T-helper 1 cell treated with Interleukin-12 subunit alpha and Interleukin-12 subunit beta and Interleukin-4 antibody, amounts not matched to agents 30 μg/mL and 1 μg/mL, for 36 hours (primary cell): ENCODE results near the gene GNL1.
"Not testable (repeated sequence)": the region's sequence is repeated elsewhere in the genome, so short reads cannot be mapped to it uniquely, and the experiment has no call there.

Experiments used
- H3K27ac Mint-ChIP-seq: one replicate; pipeline ENCODE4 v1.8.0; 2021; ENCODE audit warnings: mild to moderate bottlenecking, mixed read lengths
- H3K27me3 Mint-ChIP-seq: one replicate; pipeline ENCODE4 v1.8.0; 2021; ENCODE audit warnings: low read depth, mixed read lengths
- H3K36me3 Mint-ChIP-seq: one replicate; pipeline ENCODE4 v1.8.0; 2021; ENCODE audit warnings: low read depth, mixed read lengths
- H3K4me1 Mint-ChIP-seq: one replicate; pipeline ENCODE4 v1.8.0; 2021; ENCODE audit warnings: low read depth, mixed read lengths
- H3K4me3 Mint-ChIP-seq: one replicate; pipeline ENCODE4 v1.8.0; 2021; ENCODE audit warnings: mild to moderate bottlenecking, moderate library complexity, mixed read lengths
- H3K9me3 Mint-ChIP-seq: one replicate; pipeline ENCODE4 v1.8.0; 2021; ENCODE audit warnings: mixed read lengths

Gene GNL1

GRCh38 chr6:30508890-30509736, 47.2 kb downstream of the GNL1 start:
- Mint-ChIP-seq H3K27ac (peak overlapping the region; percentile 85), H3K36me3 (no peaks in the 10 kb centered on the region), H3K9me3 (no peaks in the 10 kb centered on the region), H3K4me1 (peaks cover 44% of the 10 kb centered on the region), H3K4me3 (peak overlapping the region; percentile 53), H3K27me3 (no peaks in the 10 kb centered on the region)

GRCh38 chr6:30507849-30508827, 48.2 kb downstream of the GNL1 start:
- Mint-ChIP-seq H3K36me3 (no peaks in the 10 kb centered on the region), H3K4me1 (peaks cover 42% of the 10 kb centered on the region), H3K27ac (peak overlapping the region; percentile 85), H3K9me3 (no peaks in the 10 kb centered on the region), H3K27me3 (no peaks in the 10 kb centered on the region), H3K4me3 (no peak overlapping the region)

DNA sequence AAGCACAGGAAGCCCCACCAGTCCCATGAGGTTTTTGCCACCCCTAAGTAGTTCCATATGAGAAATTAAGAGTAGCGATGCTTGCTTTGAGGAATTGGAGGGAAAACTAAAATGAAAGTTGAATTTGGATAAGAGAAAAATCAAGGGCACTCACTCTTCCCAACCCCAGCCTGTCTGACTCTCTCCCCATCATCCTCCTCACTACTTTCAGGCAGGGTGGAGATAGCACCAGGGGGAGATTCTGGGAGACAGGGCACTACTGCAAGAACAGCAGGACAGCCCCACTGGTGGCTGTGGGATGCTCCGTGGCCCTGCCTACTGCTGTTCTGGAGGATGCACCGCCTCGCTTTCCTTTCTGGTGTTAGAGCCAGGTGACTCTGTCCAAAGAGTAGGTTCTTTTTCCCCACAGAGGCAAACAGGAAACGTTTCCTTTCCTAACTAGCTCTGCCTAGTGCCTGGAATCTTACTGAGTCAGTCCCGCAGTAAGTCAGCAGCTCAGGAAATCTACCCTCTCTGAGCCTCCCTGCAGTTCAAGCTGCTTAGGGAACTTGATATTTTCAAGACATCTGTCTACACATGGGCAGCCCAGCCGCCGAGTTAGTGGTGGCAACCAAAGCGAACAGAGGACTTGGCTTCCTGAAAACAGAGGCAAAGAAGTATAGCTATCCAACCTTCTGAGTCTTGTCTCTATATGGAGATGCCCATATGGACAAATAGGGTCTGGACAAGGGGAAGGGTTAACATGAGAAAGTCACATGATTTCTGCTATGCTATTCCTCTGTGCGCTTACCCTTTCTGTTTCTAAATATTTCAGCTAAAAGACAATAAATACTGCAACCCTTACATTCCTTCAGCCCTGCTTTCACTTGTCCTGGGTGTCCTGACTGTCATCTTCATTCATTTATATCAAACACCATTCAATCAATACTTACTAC, 55.6 kb downstream of the GNL1 start:
- Mint-ChIP-seq H3K27ac (peak overlapping the region; percentile 39), H3K4me3 (peak overlapping the region; percentile 46), H3K9me3 (no peaks in the 10 kb centered on the region), H3K36me3 (no peaks in the 10 kb centered on the region), H3K27me3 (no peaks in the 10 kb centered on the region), H3K4me1 (peaks cover 28% of the 10 kb centered on the region)

GRCh38 chr6:30498705-30499104, 57.6 kb downstream of the GNL1 start:
- not testable (repeated sequence) for H3K27ac Mint-ChIP-seq, H3K4me3 Mint-ChIP-seq, H3K27me3 Mint-ChIP-seq, H3K9me3 Mint-ChIP-seq, H3K36me3 Mint-ChIP-seq
- peaks cover 45% of the 10 kb centered on the region for H3K4me1 Mint-ChIP-seq

DNA sequence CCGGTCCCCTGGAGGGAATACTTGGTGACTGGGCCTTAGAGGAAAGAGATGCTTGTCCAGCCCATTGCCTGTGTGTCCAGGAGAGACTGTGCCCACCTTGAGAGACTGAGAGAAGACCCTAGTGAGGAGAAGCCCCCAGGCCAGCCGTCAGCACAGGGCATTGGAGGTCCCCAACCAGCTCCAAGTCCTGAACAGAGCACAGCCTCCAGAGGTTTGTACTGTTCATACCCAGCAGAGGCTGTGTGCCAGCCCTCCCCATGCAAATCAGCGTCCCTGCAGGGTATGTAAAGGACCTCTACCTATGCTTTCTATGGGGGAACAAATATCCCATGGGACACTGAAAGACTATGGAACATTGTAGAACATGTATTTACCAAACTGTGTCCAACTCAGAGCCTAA, 58.6 kb downstream of the GNL1 start:
- Mint-ChIP-seq H3K27ac (no peak overlapping the region), H3K4me1 (peaks cover 52% of the 10 kb centered on the region), H3K27me3 (no peaks in the 10 kb centered on the region), H3K4me3 (no peak overlapping the region), H3K9me3 (no peaks in the 10 kb centered on the region), H3K36me3 (peaks cover 15% of the 10 kb centered on the region)

DNA sequence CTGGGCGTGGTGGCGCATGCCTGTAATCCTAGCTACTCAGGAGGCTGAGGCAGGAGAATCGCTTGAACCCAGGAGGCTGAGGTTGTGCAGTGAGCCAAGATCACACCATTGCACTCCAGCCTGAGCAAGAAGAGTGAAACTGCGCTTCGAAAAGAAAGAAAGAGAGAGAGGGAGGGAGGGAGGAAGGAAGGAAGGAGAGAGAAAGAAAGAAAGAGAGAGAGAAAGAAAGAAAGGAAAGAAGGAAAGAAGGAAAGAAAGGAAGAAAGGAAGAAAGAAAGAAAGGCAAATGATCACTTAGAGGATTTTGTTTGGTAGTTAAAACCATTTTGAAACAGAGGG, 59.1 kb downstream of the GNL1 start:
- not testable (repeated sequence) for H3K4me3 Mint-ChIP-seq, H3K27me3 Mint-ChIP-seq, H3K27ac Mint-ChIP-seq, H3K9me3 Mint-ChIP-seq
- H3K36me3 Mint-ChIP-seq = peaks cover 20% of the 10 kb centered on the region
- H3K4me1 Mint-ChIP-seq = peaks cover 57% of the 10 kb centered on the region

DNA sequence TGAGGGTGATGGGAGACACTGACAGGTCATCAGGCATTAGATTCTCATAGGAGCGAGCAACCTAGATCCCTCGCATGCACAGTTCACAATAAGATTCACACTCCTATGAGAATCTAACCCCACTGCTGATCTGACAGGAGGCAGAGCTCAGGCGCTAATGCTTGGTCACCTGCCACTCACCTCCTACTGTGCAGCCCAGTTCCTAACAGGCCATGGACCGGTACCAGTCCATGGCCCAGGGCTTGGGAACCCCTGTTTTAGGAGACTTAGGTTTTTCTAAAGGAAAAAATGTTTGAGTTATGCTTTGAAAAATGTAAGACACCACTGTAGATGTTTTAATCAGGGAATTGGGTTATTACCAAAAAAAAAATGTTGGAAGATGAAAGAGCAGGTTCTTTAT, 60.3 kb downstream of the GNL1 start:
- no peaks in the 10 kb centered on the region for H3K9me3 Mint-ChIP-seq
- H3K36me3 Mint-ChIP-seq = peaks cover 32% of the 10 kb centered on the region
- no peak overlapping the region for H3K4me3 Mint-ChIP-seq
- H3K4me1 Mint-ChIP-seq = peaks cover 66% of the 10 kb centered on the region
- no peak overlapping the region for H3K27ac Mint-ChIP-seq
- no peaks in the 10 kb centered on the region for H3K27me3 Mint-ChIP-seq

DNA sequence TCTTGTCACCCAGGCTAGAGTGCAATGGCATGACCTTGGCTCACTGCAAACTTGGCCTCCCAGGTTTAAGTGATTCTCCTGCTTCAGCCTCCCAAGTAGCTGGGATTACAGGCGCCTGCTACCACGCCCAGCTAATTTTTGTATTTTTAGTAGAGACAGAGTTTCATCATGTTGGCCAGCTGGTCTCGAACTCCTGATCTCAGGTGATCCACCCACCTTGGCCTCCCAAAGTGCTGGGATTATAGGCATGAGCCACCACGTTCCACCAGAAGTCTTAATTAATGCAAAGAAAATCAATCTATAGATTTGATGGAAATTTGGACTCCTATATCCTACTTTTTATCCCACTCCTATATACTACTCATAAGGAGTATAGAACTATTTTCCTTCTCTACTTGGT, 61.2 kb downstream of the GNL1 start:
- not testable (repeated sequence) for H3K27ac Mint-ChIP-seq, H3K9me3 Mint-ChIP-seq, H3K4me3 Mint-ChIP-seq, H3K27me3 Mint-ChIP-seq
- Mint-ChIP-seq H3K4me1 (peaks cover 64% of the 10 kb centered on the region), H3K36me3 (peaks cover 42% of the 10 kb centered on the region)

DNA sequence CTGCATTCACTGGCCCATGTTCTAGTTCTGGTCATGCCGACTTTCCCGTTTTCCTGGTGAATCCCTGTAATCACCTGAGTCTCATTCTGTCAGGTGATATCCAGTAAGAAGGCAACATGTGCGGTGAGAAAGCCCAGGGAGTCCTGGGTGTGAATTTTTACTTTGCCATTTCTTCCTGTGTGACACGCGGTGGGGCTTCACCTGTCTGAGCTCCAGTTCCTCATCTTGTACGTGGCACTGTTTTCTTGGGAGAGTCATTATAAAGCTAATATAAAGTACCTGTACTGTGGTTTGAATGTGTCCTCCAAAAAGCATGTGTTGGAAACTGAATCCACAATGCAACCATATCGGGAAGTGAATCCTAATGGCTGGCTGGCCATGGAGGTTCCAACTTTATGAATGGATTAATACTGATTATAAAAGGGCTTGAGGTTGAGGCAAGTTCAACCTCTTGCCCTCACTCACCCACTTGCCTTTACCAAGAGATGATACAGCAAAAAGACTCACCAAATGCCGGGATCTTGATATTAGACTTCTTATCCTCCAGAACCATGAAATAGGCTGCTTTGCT, 61.9 kb downstream of the GNL1 start:
- H3K4me1 Mint-ChIP-seq = peaks cover 64% of the 10 kb centered on the region
- peak overlapping the region; percentile 54 for H3K4me3 Mint-ChIP-seq
- peak overlapping the region; percentile 67 for H3K27ac Mint-ChIP-seq
- no peaks in the 10 kb centered on the region for H3K9me3 Mint-ChIP-seq
- no peaks in the 10 kb centered on the region for H3K27me3 Mint-ChIP-seq
- peaks cover 42% of the 10 kb centered on the region for H3K36me3 Mint-ChIP-seq

DNA sequence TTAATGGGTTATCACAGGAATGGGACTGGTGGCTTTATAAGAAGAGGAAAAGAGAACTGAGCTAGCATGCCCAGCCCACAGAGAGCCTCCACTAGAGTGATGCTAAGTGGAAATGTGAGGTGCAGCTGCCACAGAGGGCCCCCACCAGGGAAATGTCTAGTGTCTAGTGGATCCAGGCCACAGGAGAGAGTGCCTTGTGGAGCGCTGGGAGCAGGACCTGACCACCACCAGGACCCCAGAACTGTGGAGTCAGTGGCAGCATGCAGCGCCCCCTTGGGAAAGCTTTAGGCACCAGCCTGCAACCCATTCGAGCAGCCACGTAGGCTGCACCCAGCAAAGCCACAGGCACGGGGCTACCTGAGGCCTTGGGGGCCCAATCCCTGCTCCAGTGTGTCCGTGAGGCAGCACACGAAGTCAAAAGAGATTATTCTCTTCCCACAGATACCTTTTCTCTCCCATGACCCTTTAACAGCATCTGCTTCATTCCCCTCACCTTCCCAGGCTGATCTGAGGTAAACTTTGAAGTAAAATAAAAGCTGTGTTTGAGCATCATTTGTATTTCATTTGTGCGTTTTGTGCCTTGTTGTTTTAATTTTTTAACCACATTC, 62.5 kb downstream of the GNL1 start:
- H3K27ac Mint-ChIP-seq = peak overlapping the region; percentile 67
- no peaks in the 10 kb centered on the region for H3K27me3 Mint-ChIP-seq
- peak overlapping the region; percentile 54 for H3K4me3 Mint-ChIP-seq
- H3K4me1 Mint-ChIP-seq = peaks cover 67% of the 10 kb centered on the region
- H3K36me3 Mint-ChIP-seq = peaks cover 46% of the 10 kb centered on the region
- H3K9me3 Mint-ChIP-seq = no peaks in the 10 kb centered on the region

GRCh38 chr6:30491991-30492952, 64.0 kb downstream of the GNL1 start:
- Mint-ChIP-seq H3K9me3 (no peaks in the 10 kb centered on the region), H3K27me3 (no peaks in the 10 kb centered on the region), H3K27ac (peak overlapping the region; percentile 72), H3K4me1 (peaks cover 73% of the 10 kb centered on the region), H3K36me3 (peaks cover 46% of the 10 kb centered on the region), H3K4me3 (peak overlapping the region; percentile 99)
